Endothelial cell (in vitro differentiated cells): Measurements from ENCODE around the gene ZNF521. TPM values are rescaled to one million over a fixed set of nuclear protein-coding genes. Genes with fewer than 3 reads are reported as not detected.
"Not testable (repeated sequence)": the region's sequence is repeated elsewhere in the genome, so short reads cannot be mapped to it uniquely, and the experiment has no call there.

Experiments
- DNase-seq: peaks from one replicate; pipeline ENCODE4 v3.0.0; 2021; ENCODE audit warnings: low spot score
- H3K27ac Mint-ChIP-seq: one replicate; pipeline ENCODE4 v1.8.0; 2021; ENCODE audit warnings: mixed read lengths, inconsistent platforms; ENCODE audit not compliant: unreplicated experiment
- H3K27me3 Mint-ChIP-seq: one replicate; pipeline ENCODE4 v1.8.0; 2021; ENCODE audit warnings: mild to moderate bottlenecking, moderate library complexity, mixed read lengths, inconsistent platforms; ENCODE audit not compliant: unreplicated experiment
- H3K36me3 Mint-ChIP-seq: one replicate; pipeline ENCODE4 v1.8.0; 2021; ENCODE audit warnings: mild to moderate bottlenecking, low read depth, mixed read lengths, inconsistent platforms; ENCODE audit not compliant: unreplicated experiment
- H3K4me1 Mint-ChIP-seq: one replicate; pipeline ENCODE4 v1.8.0; 2021; ENCODE audit warnings: mild to moderate bottlenecking, mixed read lengths, inconsistent platforms; ENCODE audit not compliant: unreplicated experiment
- H3K4me3 Mint-ChIP-seq: one replicate; pipeline ENCODE4 v1.8.0; 2021; ENCODE audit warnings: mild to moderate bottlenecking, mixed read lengths, inconsistent platforms; ENCODE audit not compliant: unreplicated experiment
- H3K9me3 Mint-ChIP-seq: one replicate; pipeline ENCODE4 v1.8.0; 2021; ENCODE audit warnings: mixed read lengths, inconsistent platforms; ENCODE audit not compliant: unreplicated experiment
- total RNA-seq: library from RNA; stranded (reverse); fragmentation: NEBNext Ultra II Directional; extraction: Animal tissue kit (Norgen Biotek cat#: 25700); gene quantifications from one replicate; pipeline ENCODE4 v1.2.1, GENCODE V29; 2021; ENCODE audit not compliant: unreplicated experiment
- TF ChIP-seq, protein P1 (sequence below): fragments of 200-600 bp; sonication (generic); IDR thresholded peaks from one replicate; pipeline ENCODE4 v1.5.0; 2021; ENCODE audit warnings: antibody characterized with exemption; ENCODE audit not compliant: unreplicated experiment

The ZNF521 gene
- total RNA-seq, 1 donor from 2014 or later: 238 TPM

DNA sequence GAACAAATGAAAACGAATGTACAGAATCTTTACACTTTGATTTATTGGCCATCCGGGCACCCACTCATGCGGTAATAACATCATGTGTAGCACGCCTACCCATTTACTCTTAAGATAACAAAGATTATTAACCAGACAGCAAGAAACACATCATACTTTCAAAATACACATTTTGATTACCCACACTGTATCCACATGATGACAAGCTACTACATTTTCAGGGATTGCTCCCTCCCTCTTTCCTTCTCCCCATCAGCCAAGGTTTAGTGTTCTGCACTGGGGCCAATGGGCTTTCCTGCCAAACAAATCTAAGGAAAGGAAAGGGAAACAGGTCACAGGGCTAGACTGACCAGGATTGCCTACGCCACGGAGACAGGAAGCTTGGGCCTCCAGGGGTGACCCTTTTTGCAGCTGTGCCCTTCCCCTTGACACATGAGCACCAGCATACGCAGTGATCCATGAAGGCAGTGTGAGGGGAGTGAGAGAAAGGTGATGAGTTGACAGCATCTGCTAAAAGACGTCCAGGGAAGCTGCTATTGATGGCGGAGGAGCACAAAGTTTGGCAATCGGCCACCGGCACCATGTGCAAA, 76.5 kb downstream of the ZNF521 start:
- TF ChIP-seq, protein P1, sequence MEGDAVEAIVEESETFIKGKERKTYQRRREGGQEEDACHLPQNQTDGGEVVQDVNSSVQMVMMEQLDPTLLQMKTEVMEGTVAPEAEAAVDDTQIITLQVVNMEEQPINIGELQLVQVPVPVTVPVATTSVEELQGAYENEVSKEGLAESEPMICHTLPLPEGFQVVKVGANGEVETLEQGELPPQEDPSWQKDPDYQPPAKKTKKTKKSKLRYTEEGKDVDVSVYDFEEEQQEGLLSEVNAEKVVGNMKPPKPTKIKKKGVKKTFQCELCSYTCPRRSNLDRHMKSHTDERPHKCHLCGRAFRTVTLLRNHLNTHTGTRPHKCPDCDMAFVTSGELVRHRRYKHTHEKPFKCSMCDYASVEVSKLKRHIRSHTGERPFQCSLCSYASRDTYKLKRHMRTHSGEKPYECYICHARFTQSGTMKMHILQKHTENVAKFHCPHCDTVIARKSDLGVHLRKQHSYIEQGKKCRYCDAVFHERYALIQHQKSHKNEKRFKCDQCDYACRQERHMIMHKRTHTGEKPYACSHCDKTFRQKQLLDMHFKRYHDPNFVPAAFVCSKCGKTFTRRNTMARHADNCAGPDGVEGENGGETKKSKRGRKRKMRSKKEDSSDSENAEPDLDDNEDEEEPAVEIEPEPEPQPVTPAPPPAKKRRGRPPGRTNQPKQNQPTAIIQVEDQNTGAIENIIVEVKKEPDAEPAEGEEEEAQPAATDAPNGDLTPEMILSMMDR: no peak
- Mint-ChIP-seq H3K27me3 (peaks cover 2% of the 10 kb centered on the region), H3K36me3 (peaks cover 53% of the 10 kb centered on the region), H3K9me3 (no peaks in the 10 kb centered on the region), H3K4me3 (peak overlapping the region; percentile 62), H3K4me1 (peaks cover 76% of the 10 kb centered on the region), H3K27ac (peak overlapping the region; percentile 93)
- DNase-seq: peak; percentile 21

DNA sequence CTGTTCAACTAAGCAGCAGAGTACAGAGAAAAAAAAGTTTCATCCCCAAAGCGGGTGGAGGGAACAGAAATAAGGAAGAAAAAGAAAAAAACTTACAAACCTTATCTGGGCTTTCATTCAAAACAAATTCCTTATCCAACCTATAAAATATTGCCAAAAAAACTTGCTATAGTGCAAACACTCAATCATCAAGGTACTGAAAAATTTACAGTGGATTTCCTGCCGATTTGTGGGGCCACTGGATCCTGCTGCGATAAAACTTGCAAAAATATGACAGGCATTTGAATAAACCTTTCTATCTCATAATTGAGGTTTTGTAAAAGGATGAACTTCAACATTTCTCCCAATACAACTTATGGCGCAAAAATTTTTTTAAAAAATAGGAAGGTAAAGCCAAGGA, 77.0 kb downstream of the ZNF521 start:
- H3K36me3 Mint-ChIP-seq: peaks cover 52% of the 10 kb centered on the region
- peaks cover 75% of the 10 kb centered on the region for H3K4me1 Mint-ChIP-seq
- no peak for DNase-seq
- peak overlapping the region; percentile 62 for H3K4me3 Mint-ChIP-seq
- peaks cover 3% of the 10 kb centered on the region for H3K27me3 Mint-ChIP-seq
- peak overlapping the region; percentile 93 for H3K27ac Mint-ChIP-seq
- H3K9me3 Mint-ChIP-seq: no peaks in the 10 kb centered on the region
- TF ChIP-seq, protein P1: no peak

DNA sequence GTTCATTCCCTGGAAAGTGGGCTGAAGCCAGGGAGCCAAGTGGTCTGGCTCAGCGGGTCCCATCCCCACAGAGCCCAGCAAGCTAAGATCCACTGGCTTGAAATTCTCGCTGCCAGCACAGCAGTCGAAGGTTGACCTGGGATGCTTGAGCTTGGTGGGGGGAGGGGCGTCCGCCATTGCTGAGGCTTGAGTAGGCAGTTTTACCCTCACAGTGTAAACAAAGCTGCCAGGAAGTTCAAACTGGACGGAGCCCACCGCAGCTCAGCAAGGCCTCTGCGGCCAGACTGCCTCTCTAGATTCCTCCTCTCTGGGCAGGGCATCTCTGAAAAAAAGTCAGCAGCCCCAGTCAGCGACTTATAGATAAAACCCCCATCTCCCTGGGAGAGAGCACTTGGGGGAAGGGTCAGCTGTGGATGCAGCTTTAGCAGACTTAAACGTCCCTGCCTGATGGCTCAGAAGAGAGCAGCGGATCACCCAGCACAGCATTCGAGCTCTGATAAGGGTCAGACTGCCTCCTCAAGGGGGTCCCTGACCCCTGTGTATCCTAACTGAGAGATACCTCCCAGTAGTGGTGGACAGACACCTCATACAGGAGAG, 84.9 kb downstream of the ZNF521 start:
- Mint-ChIP-seq H3K36me3 (peaks cover 58% of the 10 kb centered on the region), H3K27ac (peak overlapping the region; percentile 71), H3K4me1 (peaks cover 83% of the 10 kb centered on the region)
- not testable (repeated sequence) for H3K27me3 Mint-ChIP-seq, DNase-seq, H3K9me3 Mint-ChIP-seq, H3K4me3 Mint-ChIP-seq

DNA sequence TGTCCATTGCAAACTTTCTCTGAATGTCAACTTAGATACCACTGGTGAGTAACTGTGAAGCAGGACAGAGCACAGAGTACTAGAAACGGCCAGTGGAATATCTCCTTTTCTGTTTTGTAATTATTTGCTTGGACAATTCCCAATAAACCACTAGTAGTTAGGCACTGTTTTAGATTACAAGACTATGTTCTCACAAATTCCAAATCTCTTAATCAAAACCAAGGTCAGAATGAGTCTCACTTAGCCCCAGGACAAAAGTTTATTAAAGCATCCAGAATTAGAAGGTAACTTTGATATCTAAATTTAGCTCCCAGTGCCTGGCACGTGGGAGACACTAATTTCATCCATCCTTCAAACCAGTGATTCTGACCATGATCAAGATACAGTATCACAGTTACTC, 89.0 kb downstream of the ZNF521 start:
- H3K27me3 Mint-ChIP-seq: peaks cover 6% of the 10 kb centered on the region
- peak overlapping the region; percentile 17 for H3K27ac Mint-ChIP-seq
- no peak overlapping the region for H3K4me3 Mint-ChIP-seq
- H3K4me1 Mint-ChIP-seq: peaks cover 56% of the 10 kb centered on the region
- TF ChIP-seq, protein P1: no peak
- H3K36me3 Mint-ChIP-seq: peaks cover 34% of the 10 kb centered on the region
- DNase-seq: no peak
- H3K9me3 Mint-ChIP-seq: no peaks in the 10 kb centered on the region

DNA sequence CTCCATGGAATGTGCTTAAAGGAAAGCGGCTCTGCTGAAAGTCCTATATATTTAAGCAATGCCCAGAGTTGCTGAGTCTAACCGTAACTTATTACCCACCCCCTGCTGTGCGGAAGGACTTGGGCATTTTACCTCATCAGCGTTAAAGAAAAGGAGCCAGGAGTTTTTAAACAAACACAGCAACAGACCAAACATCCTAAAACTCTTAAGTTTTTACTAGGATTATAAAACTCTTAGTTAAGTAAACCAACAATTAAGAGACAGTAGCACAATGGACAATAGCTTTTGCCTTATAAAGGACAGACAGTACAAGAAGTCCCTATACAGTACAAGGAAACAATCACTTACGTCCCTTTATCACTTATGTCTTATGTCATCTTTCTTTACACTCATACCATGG, 90.2 kb downstream of the ZNF521 start:
- H3K27ac Mint-ChIP-seq: no peak overlapping the region
- no peaks in the 10 kb centered on the region for H3K9me3 Mint-ChIP-seq
- peaks cover 8% of the 10 kb centered on the region for H3K27me3 Mint-ChIP-seq
- peaks cover 27% of the 10 kb centered on the region for H3K36me3 Mint-ChIP-seq
- TF ChIP-seq, protein P1: no peak
- DNase-seq: no peak
- H3K4me1 Mint-ChIP-seq: peaks cover 56% of the 10 kb centered on the region
- no peak overlapping the region for H3K4me3 Mint-ChIP-seq
